Mesodermal cell (in vitro differentiated cells): Measurements from ENCODE around the gene KCNK3.
A peak's percentile ranks its signal among the peaks of the same experiment; 100 is the strongest.

Experiments
- H3K27ac ChIP-seq: 2 replicates; pipeline ENCODE4 v1.7.0; 2013; ENCODE audit warnings: mild to moderate bottlenecking, low read depth, low read length, moderate library complexity; ENCODE audit not compliant: severe bottlenecking
- H3K36me3 ChIP-seq: 2 replicates; pipeline ENCODE4 v1.7.1; 2013; ENCODE audit warnings: mild to moderate bottlenecking, low read length, moderate library complexity; ENCODE audit not compliant: control insufficient read depth, insufficient read depth
- H3K4me1 ChIP-seq: one replicate; pipeline ENCODE4 v1.7.1; 2013; ENCODE audit warnings: mild to moderate bottlenecking, low read length; ENCODE audit not compliant: insufficient read depth, control insufficient read depth, poor library complexity, severe bottlenecking
- H3K4me3 ChIP-seq: 2 replicates; pipeline ENCODE4 v1.7.0; 2013; ENCODE audit warnings: low read length, control low read depth, mild to moderate bottlenecking; ENCODE audit not compliant: insufficient read depth, poor library complexity, severe bottlenecking; ENCODE audit errors: extremely low read depth
- H3K9me3 ChIP-seq: 2 replicates; pipeline ENCODE4 v1.7.1; 2013; ENCODE audit warnings: mild to moderate bottlenecking, low read length, moderate library complexity; ENCODE audit not compliant: control insufficient read depth
- WGBS, 2 experiments: methylation state at CpG; one replicate each; pipeline ENCODE4 v1.1.5; 2013; ENCODE audit warnings: missing lambda C conversion rate in 2 of 2; ENCODE audit not compliant: insufficient coverage in 2 of 2; 5-methylcytosine and 5-hydroxymethylcytosine counted together

Gene KCNK3

GRCh38 chr2:26691881-26692278 is 642 bp upstream of the KCNK3 start:
- Histone ChIP-seq H3K27ac (peak overlapping the region; percentile 64), H3K36me3 (no peaks in the 10 kb centered on the region), H3K9me3 (no peaks in the 10 kb centered on the region), H3K4me3 (no peak overlapping the region), H3K4me1 (peaks cover 23% of the 10 kb centered on the region)
- 60 to 83% methylated on average over 3 to 4 of the region's 6 CpGs for WGBS, 2 experiments

- Histone ChIP-seq H3K9me3 (no peaks in the 10 kb centered on the region), H3K4me3 (peak overlapping the region; percentile 29), H3K4me1 (peaks cover 25% of the 10 kb centered on the region), H3K27ac (no peak overlapping the region), H3K36me3 (no peaks in the 10 kb centered on the region)
- 3 to 6% methylated on average over 48 to 63 of the region's 83 CpGs for WGBS, 2 experiments
Observed at GRCh38 chr2:26692897-26693849, 651 bp downstream of the KCNK3 start.

GRCh38 chr2:26694001-26694400 is 1.5 kb downstream of the KCNK3 start:
- Histone ChIP-seq H3K4me3 (no peak overlapping the region), H3K36me3 (no peaks in the 10 kb centered on the region), H3K27ac (no peak overlapping the region), H3K9me3 (no peaks in the 10 kb centered on the region), H3K4me1 (peaks cover 25% of the 10 kb centered on the region)
- 70 to 94% methylated on average over 2 to 5 of the region's 7 CpGs for WGBS, 2 experiments

- no peaks in the 10 kb centered on the region for H3K9me3 ChIP-seq
- no peak overlapping the region for H3K4me3 ChIP-seq
- peaks cover 20% of the 10 kb centered on the region for H3K4me1 ChIP-seq
- no peaks in the 10 kb centered on the region for H3K36me3 ChIP-seq
- WGBS, 2 experiments: 48 to 57% methylated on average over 2 to 3 of the region's 3 CpGs
- peak overlapping the region; percentile 3 for H3K27ac ChIP-seq
Observed at GRCh38 chr2:26696351-26696816, 3.9 kb downstream of the KCNK3 start.

- H3K4me1 ChIP-seq: peaks cover 24% of the 10 kb centered on the region
- WGBS, 2 experiments: 93 to 99% methylated on average over 9 to 10 of the region's 10 CpGs
- H3K9me3 ChIP-seq: no peaks in the 10 kb centered on the region
- no peak overlapping the region for H3K27ac ChIP-seq
- no peaks in the 10 kb centered on the region for H3K36me3 ChIP-seq
- no peak overlapping the region for H3K4me3 ChIP-seq
Observed at GRCh38 chr2:26697425-26697824, 4.9 kb downstream of the KCNK3 start.

- Histone ChIP-seq H3K36me3 (no peaks in the 10 kb centered on the region), H3K27ac (no peak overlapping the region), H3K9me3 (no peaks in the 10 kb centered on the region), H3K4me3 (no peak overlapping the region), H3K4me1 (peaks cover 27% of the 10 kb centered on the region)
- WGBS, 2 experiments: 83 to 84% methylated on average over 1 to 3 of the region's 6 CpGs
Observed at GRCh38 chr2:26699295-26699694, 6.8 kb downstream of the KCNK3 start.

GRCh38 chr2:26700078-26700477 is 7.6 kb downstream of the KCNK3 start:
- Histone ChIP-seq H3K36me3 (no peaks in the 10 kb centered on the region), H3K4me1 (peaks cover 31% of the 10 kb centered on the region), H3K4me3 (no peak overlapping the region), H3K27ac (no peak overlapping the region), H3K9me3 (no peaks in the 10 kb centered on the region)
- WGBS, 2 experiments: 76 to 93% methylated on average over 3 to 4 of the region's 4 CpGs

GRCh38 chr2:26701596-26701995 is 9.1 kb downstream of the KCNK3 start:
- no peaks in the 10 kb centered on the region for H3K9me3 ChIP-seq
- peak overlapping the region; percentile 36 for H3K27ac ChIP-seq
- peaks cover 30% of the 10 kb centered on the region for H3K4me1 ChIP-seq
- H3K36me3 ChIP-seq: no peaks in the 10 kb centered on the region
- no peak overlapping the region for H3K4me3 ChIP-seq
- 95 to 96% methylated on average over 4 to 5 of the region's 5 CpGs for WGBS, 2 experiments

- WGBS, 2 experiments: 92 to 100% methylated on average over 1 of the region's 3 CpGs
- H3K4me1 ChIP-seq: peaks cover 28% of the 10 kb centered on the region
- H3K4me3 ChIP-seq: no peak overlapping the region
- no peaks in the 10 kb centered on the region for H3K9me3 ChIP-seq
- H3K36me3 ChIP-seq: no peaks in the 10 kb centered on the region
- H3K27ac ChIP-seq: peak overlapping the region; percentile 36
Observed at GRCh38 chr2:26702025-26702424, 9.5 kb downstream of the KCNK3 start.

GRCh38 chr2:26704441-26704977 is 12.0 kb downstream of the KCNK3 start:
- Histone ChIP-seq H3K4me1 (peaks cover 28% of the 10 kb centered on the region), H3K36me3 (no peaks in the 10 kb centered on the region), H3K9me3 (no peaks in the 10 kb centered on the region), H3K27ac (no peak overlapping the region), H3K4me3 (no peak overlapping the region)
- WGBS, 2 experiments: 83 to 89% methylated on average over 7 of the region's 7 CpGs

GRCh38 chr2:26705126-26705525 is 12.6 kb downstream of the KCNK3 start:
- Histone ChIP-seq H3K27ac (no peak overlapping the region), H3K36me3 (no peaks in the 10 kb centered on the region), H3K9me3 (no peaks in the 10 kb centered on the region), H3K4me3 (no peak overlapping the region), H3K4me1 (peaks cover 28% of the 10 kb centered on the region)
- 93 to 100% methylated on average over 3 to 4 of the region's 5 CpGs for WGBS, 2 experiments
